Gastroesophageal sphincter (tissue), 4 donors: Measurements from ENCODE around the gene CXXC5. TPM values are rescaled to one million over a fixed set of nuclear protein-coding genes. Genes with fewer than 3 reads are reported as not detected.
A peak's percentile ranks its signal among the peaks of the same experiment; 100 is the strongest.

Experiments used
- ATAC-seq: fragments of 150-250 bp; one replicate; pipeline ENCODE4 v1.9.1; 2016; ENCODE audit warnings: mild to moderate bottlenecking, moderate library complexity
- H3K27ac ChIP-seq, 4 donors: fragments of 200-600 bp; sonication (generic) in 3 of 4; 1 replicate in 3 of 4; 2 replicates in 1 of 4; pipeline ENCODE4 v1.5.1; 2016 to 2019
- H3K27me3 ChIP-seq: fragments of 200-600 bp; sonication (generic); one replicate; pipeline ENCODE4 v1.5.1; 2019
- H3K36me3 ChIP-seq, 2 donors: fragments of 200-600 bp; sonication (generic); one replicate each; pipeline ENCODE4 v1.5.1; 2019; ENCODE audit warnings: control low read depth in 1 of 2
- H3K4me1 ChIP-seq, 3 donors: fragments of 200-600 bp; sonication (generic); 1 replicate in 2 of 3; 2 replicates in 1 of 3; pipeline ENCODE4 v1.5.1; 2016 to 2019; ENCODE audit warnings: control low read depth in 2 of 3
- H3K4me3 ChIP-seq, 2 donors: fragments of 200-600 bp; sonication (generic); one replicate each; pipeline ENCODE4 v1.5.1; 2019; ENCODE audit warnings: mild to moderate bottlenecking in 1 of 2, moderate library complexity in 1 of 2
- H3K9me3 ChIP-seq, 3 donors: fragments of 200-600 bp; sonication (generic); one replicate each; pipeline ENCODE4 v1.5.1; 2017 to 2019; ENCODE audit warnings: control low read depth in 2 of 3
- EP300 ChIP-seq: sonication (generic); formaldehyde crosslinking; IDR thresholded peaks from one replicate; pipeline ENCODE4 v1.6.1; 2017; ENCODE audit warnings: antibody characterized with exemption, mild to moderate bottlenecking
- POLR2A ChIP-seq, 2 donors: fragments of 450-650 bp; IDR thresholded peaks; one replicate each; pipeline ENCODE4 v1.6.1; 2017; ENCODE audit warnings: antibody characterized with exemption in 2 of 2, mild to moderate bottlenecking in 2 of 2, moderate library complexity in 1 of 2
- POLR2AphosphoS5 ChIP-seq: sonication (generic); formaldehyde crosslinking; IDR thresholded peaks from one replicate; pipeline ENCODE4 v1.6.1; 2017; ENCODE audit warnings: antibody characterized with exemption
- WGBS, 2 donors: methylation state at CpG; one replicate each; pipeline ENCODE4 v1.1.5; 2018; ENCODE audit warnings: low coverage in 1 of 2; 5-methylcytosine and 5-hydroxymethylcytosine counted together
- total RNA-seq, 4 donors: library from RNA; depleted of rRNA; stranded (reverse); fragments of >200 nt; gene quantifications; one replicate each; pipeline ENCODE4 v1.1.0, GENCODE V29; 2016
- TF ChIP-seq, protein P1 (sequence below), 4 experiments: fragments of 200-600 bp in 2 of 4; fragments of 450-650 bp in 2 of 4; sonication (generic) in 1 of 4; IDR thresholded peaks; one replicate each; pipeline ENCODE4 v1.5.1; 2017 to 2019; ENCODE audit warnings: antibody characterized with exemption in 4 of 4, mild to moderate bottlenecking in 2 of 4, moderate library complexity in 2 of 4

The CXXC5 gene
- total RNA-seq, 4 donors from 2014 or later = 30.0 to 50.7 (median 35.1) TPM

- Histone ChIP-seq H3K9me3 (no peaks in the 10 kb centered on the region), H3K4me1 (peaks cover 6 to 100% (median 94%) of the 10 kb centered on the region in 3 donors), H3K27ac (peak overlapping the region; percentile 70 to 94 (median 92)), H3K36me3 (no peaks in the 10 kb centered on the region), H3K4me3 (peak overlapping the region in 1 of 2 donors; percentile 18), H3K27me3 (peaks cover 4% of the 10 kb centered on the region)
- ATAC-seq = no peak
- no peak for TF ChIP-seq POLR2A (IDR thresholded peaks at IDR 0.05)
- TF ChIP-seq, protein P1, sequence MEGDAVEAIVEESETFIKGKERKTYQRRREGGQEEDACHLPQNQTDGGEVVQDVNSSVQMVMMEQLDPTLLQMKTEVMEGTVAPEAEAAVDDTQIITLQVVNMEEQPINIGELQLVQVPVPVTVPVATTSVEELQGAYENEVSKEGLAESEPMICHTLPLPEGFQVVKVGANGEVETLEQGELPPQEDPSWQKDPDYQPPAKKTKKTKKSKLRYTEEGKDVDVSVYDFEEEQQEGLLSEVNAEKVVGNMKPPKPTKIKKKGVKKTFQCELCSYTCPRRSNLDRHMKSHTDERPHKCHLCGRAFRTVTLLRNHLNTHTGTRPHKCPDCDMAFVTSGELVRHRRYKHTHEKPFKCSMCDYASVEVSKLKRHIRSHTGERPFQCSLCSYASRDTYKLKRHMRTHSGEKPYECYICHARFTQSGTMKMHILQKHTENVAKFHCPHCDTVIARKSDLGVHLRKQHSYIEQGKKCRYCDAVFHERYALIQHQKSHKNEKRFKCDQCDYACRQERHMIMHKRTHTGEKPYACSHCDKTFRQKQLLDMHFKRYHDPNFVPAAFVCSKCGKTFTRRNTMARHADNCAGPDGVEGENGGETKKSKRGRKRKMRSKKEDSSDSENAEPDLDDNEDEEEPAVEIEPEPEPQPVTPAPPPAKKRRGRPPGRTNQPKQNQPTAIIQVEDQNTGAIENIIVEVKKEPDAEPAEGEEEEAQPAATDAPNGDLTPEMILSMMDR (IDR thresholded peaks at IDR 0.05) = no peak
- no peak for TF ChIP-seq POLR2AphosphoS5
- no peak for TF ChIP-seq EP300
- WGBS, 2 donors = 80% methylated on average over 1 of the region's 13 CpGs; no CpG with 5 or more reads in 1 of the 2 donors
These were observed 6.8 kb downstream of the CXXC5 start for GRCh38 chr5:139654871-139655491.

DNA sequence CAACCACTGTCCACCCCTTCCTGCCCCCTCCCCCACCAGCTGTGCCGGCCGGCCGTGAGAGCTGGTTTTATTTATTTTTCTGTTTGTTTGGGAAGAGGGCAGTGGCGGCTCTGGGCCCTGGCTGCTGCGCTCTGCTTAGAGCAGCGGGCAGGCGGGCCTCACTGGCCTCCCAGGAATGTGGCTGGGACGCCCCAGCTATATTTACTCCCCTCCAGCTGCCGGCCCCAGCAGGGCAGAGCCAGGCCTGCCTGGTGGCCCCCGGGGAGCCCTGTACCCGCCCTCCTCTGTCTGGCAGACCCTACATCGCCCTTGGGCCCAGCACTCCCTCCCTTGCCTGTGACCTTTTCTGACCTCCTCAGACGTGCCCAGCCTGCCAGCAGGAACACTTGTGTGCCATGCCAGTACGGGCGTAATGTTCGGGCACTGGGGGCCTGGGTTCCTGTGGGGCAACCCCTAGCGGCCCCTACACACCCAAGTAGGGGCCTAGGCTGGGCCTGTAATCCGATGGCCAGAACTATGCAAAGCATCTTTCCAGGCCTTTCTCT lies 7.7 kb downstream of the CXXC5 start:
- Histone ChIP-seq H3K27me3 (no peaks in the 10 kb centered on the region), H3K27ac (peak overlapping the region; percentile 70 to 94 (median 92)), H3K4me3 (peak overlapping the region in 1 of 2 donors; percentile 18), H3K9me3 (no peaks in the 10 kb centered on the region), H3K4me1 (peaks cover 11 to 100% (median 98%) of the 10 kb centered on the region in 3 donors), H3K36me3 (no peaks in the 10 kb centered on the region)
- ATAC-seq = peak; percentile 22
- WGBS, 2 donors = 51% methylated on average over 4 of the region's 18 CpGs; no CpG with 5 or more reads in 1 of the 2 donors
- no peak for TF ChIP-seq EP300
- TF ChIP-seq POLR2A (IDR thresholded peaks at IDR 0.05) = no peak
- peak; percentile 70 for TF ChIP-seq POLR2AphosphoS5

DNA sequence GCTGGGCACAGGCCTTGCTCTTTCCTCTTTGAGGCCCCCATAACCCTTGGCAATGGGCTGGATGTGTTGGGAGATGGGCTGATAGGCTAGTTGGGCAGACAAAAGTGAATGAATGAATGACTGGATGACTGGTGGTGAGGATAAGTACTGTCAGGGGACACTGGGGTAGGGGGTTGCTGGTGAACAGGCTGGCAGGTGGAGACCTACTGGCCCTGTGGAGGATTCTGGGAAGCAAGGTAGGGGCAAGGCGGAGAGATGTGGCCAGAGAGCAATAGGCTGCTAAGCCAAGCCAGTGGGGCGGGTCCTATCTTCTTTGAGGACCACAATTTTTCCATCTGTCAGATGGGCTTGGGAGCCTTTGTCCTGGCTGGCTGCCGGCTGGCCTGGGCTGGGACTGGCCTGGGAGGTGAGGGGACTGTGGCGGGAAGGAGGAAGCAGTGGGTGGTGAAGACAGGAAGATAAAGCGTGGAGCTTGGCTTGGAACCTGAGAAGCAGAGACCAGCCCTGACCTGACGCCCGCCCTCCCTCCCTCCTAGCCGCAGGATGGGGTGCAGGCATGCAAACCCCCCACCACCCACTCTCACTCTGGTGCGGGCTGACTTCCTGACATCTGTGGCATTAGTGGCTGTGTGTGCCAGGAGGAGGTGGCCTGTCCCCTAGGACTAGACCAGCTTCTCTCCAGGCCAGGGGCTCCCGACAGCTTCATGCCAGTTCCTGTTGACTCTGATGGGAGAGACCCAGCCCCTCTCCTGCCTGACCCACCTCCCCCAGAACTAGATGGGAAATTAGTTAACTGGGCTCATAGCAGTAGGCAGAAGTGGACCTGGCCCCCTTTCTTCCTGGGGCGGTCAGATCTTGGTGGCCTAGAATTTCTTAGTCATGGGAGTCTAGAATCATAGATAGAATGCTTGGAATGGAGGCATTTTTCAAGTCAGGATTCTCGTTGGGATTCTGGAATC lies 9.5 kb downstream of the CXXC5 start:
- no peak for ATAC-seq
- Histone ChIP-seq H3K9me3 (no peaks in the 10 kb centered on the region), H3K4me1 (peaks cover 11 to 100% (median 88%) of the 10 kb centered on the region in 3 donors), H3K27ac (peak overlapping the region; percentile 82 to 94 (median 92)), H3K27me3 (no peaks in the 10 kb centered on the region), H3K4me3 (no peak overlapping the region), H3K36me3 (no peaks in the 10 kb centered on the region)
- TF ChIP-seq, protein P1 (IDR thresholded peaks at IDR 0.05) = no peak
- TF ChIP-seq POLR2AphosphoS5 (no peak), EP300 (no peak), POLR2A (IDR thresholded peaks at IDR 0.05) (no peak)
- 51 to 83% methylated on average over 2 to 7 of the region's 12 CpGs for WGBS, 2 donors

- peak overlapping the region; percentile 82 to 94 (median 92) for H3K27ac ChIP-seq
- ATAC-seq = no peak
- no CpG with 5 or more reads among the region's 14 CpGs for WGBS, 2 donors
- TF ChIP-seq POLR2AphosphoS5 (peak; percentile 11), EP300 (no peak), POLR2A (IDR thresholded peaks at IDR 0.05) (no peak)
- no peaks in the 10 kb centered on the region for H3K36me3 ChIP-seq
- no peak overlapping the region for H3K4me3 ChIP-seq
- peaks cover 11 to 100% (median 80%) of the 10 kb centered on the region in 3 donors for H3K4me1 ChIP-seq
- no peaks in the 10 kb centered on the region for H3K9me3 ChIP-seq
- no peaks in the 10 kb centered on the region for H3K27me3 ChIP-seq
These were observed 10.4 kb downstream of the CXXC5 start for GRCh38 chr5:139658501-139658927.

GRCh38 chr5:139658928-139659667 lies 10.9 kb downstream of the CXXC5 start:
- peak overlapping the region; percentile 0 to 43 for H3K4me3 ChIP-seq

More at GRCh38 chr5:139658928-139659667, 10.9 kb downstream of the CXXC5 start:
- peak overlapping the region; percentile 82 to 94 (median 92) for H3K27ac ChIP-seq
- no peaks in the 10 kb centered on the region for H3K9me3 ChIP-seq
- ATAC-seq = peak; percentile 42
- no peaks in the 10 kb centered on the region for H3K27me3 ChIP-seq
- TF ChIP-seq POLR2AphosphoS5 (no peak), POLR2A (IDR thresholded peaks at IDR 0.05) (no peak), EP300 (no peak)
- TF ChIP-seq, protein P1 (IDR thresholded peaks at IDR 0.05) = no peak
- H3K4me1 ChIP-seq = peaks cover 11 to 100% (median 74%) of the 10 kb centered on the region in 3 donors
- WGBS, 2 donors = 35% methylated on average over 4 of the region's 15 CpGs; no CpG with 5 or more reads in 1 of the 2 donors
- no peaks in the 10 kb centered on the region for H3K36me3 ChIP-seq
